ENCODE results near the gene ATP2C1.
"Not testable (repeated sequence)": the region's sequence is repeated elsewhere in the genome, so short reads cannot be mapped to it uniquely, and the experiment has no call there.

Gene ATP2C1

GRCh38 chr3:130939753-130940152 lies 45.9 kb downstream of the ATP2C1 start:
- no peak for DNase-seq (ENCODE audit: low spot score)

- DNase-seq (ENCODE audit: low spot score), result no peak
Observed at GRCh38 chr3:130941793-130942192, 47.9 kb downstream of the ATP2C1 start.

- DNase-seq (ENCODE audit: low spot score), result no peak
Observed at GRCh38 chr3:130946882-130947281, 53.0 kb downstream of the ATP2C1 start.

GRCh38 chr3:130948001-130948773 lies 54.3 kb downstream of the ATP2C1 start:
- no peak for DNase-seq (ENCODE audit: low spot score)

GRCh38 chr3:130948929-130949328 lies 55.0 kb downstream of the ATP2C1 start:
- no peak for DNase-seq (ENCODE audit: low spot score)

GRCh38 chr3:130950124-130950523 lies 56.2 kb downstream of the ATP2C1 start:
- DNase-seq (ENCODE audit: low spot score), result no peak

GRCh38 chr3:130950641-130951040 lies 56.8 kb downstream of the ATP2C1 start:
- no peak for DNase-seq (ENCODE audit: low spot score)

GRCh38 chr3:130955481-130955880 lies 61.6 kb downstream of the ATP2C1 start:
- DNase-seq (ENCODE audit: low spot score), result no peak

GRCh38 chr3:130956281-130956680 lies 62.4 kb downstream of the ATP2C1 start:
- DNase-seq (ENCODE audit: low spot score), result no peak

GRCh38 chr3:130956721-130957120 lies 62.8 kb downstream of the ATP2C1 start:
- no peak for DNase-seq (ENCODE audit: low spot score)

GRCh38 chr3:130960139-130960795 lies 66.4 kb downstream of the ATP2C1 start:
- no peak for DNase-seq (ENCODE audit: low spot score)

GRCh38 chr3:130961458-130961857 lies 67.6 kb downstream of the ATP2C1 start:
- DNase-seq (ENCODE audit: low spot score), result no peak

- no peak for DNase-seq (ENCODE audit: low spot score)
Observed at GRCh38 chr3:130963444-130963843, 69.6 kb downstream of the ATP2C1 start.

GRCh38 chr3:130963878-130964277 lies 70.0 kb downstream of the ATP2C1 start:
- DNase-seq (ENCODE audit: low spot score), result no peak

- DNase-seq (ENCODE audit: low spot score), result no peak
Observed at GRCh38 chr3:130967281-130967680, 73.4 kb downstream of the ATP2C1 start.

- no peak for DNase-seq (ENCODE audit: low spot score)
Observed at GRCh38 chr3:130968221-130968620, 74.3 kb downstream of the ATP2C1 start.

- no peak for DNase-seq (ENCODE audit: low spot score)
Observed at GRCh38 chr3:130969621-130970020, 75.7 kb downstream of the ATP2C1 start.

GRCh38 chr3:130971208-130971607 lies 77.3 kb downstream of the ATP2C1 start:
- no peak for DNase-seq (ENCODE audit: low spot score)

- not testable (repeated sequence) for DNase-seq (ENCODE audit: low spot score)
Observed at GRCh38 chr3:130972592-130972991, 78.7 kb downstream of the ATP2C1 start.

GRCh38 chr3:130973406-130973805 lies 79.5 kb downstream of the ATP2C1 start:
- DNase-seq (ENCODE audit: low spot score), result no peak

- no peak for DNase-seq (ENCODE audit: low spot score)
Observed at GRCh38 chr3:130974201-130974600, 80.3 kb downstream of the ATP2C1 start.

GRCh38 chr3:130975251-130975650 lies 81.4 kb downstream of the ATP2C1 start:
- DNase-seq (ENCODE audit: low spot score), result no peak

- DNase-seq (ENCODE audit: low spot score), result no peak
Observed at GRCh38 chr3:130976706-130977105, 82.8 kb downstream of the ATP2C1 start.

- no peak for DNase-seq (ENCODE audit: low spot score)
Observed at GRCh38 chr3:130979117-130979516, 85.2 kb downstream of the ATP2C1 start.
